Renal pelvis (tissue), 4 donors: Measurements from ENCODE around the gene IRAG1. TPM values are rescaled to one million over a fixed set of nuclear protein-coding genes. Genes with fewer than 3 reads are reported as not detected.
A peak's percentile ranks its signal among the peaks of the same experiment; 100 is the strongest.

Experiments
- DNase-seq: peaks from one replicate; pipeline ENCODE4 v3.0.0-alpha.2; 2013
- polyA plus RNA-seq, 3 donors: library from polyadenylated mRNA; unstranded; fragments of 120-200 nt; gene quantifications; one replicate each; pipeline ENCODE4 v1.2.1, GENCODE V29; 2013; ENCODE audit not compliant: insufficient read length in 3 of 3

IRAG1 gene
- polyA plus RNA-seq, 3 donors, result 9.5 to 13.4 (median 9.5) TPM

GRCh38 chr11:10669258-10670033 lies 24.1 kb downstream of the IRAG1 start:
- peak; percentile 48 for DNase-seq

- DNase-seq, result no peak
Observed at GRCh38 chr11:10667521-10667885, 26.1 kb downstream of the IRAG1 start.

- DNase-seq, result no peak
Observed at GRCh38 chr11:10666556-10667520, 26.7 kb downstream of the IRAG1 start.

- no peak for DNase-seq
Observed at GRCh38 chr11:10664496-10664895, 29.1 kb downstream of the IRAG1 start.

- no peak for DNase-seq
Observed at GRCh38 chr11:10663990-10664389, 29.6 kb downstream of the IRAG1 start.

- DNase-seq, result no peak
Observed at GRCh38 chr11:10663365-10663764, 30.2 kb downstream of the IRAG1 start.

- no peak for DNase-seq
Observed at GRCh38 chr11:10660323-10660722, 33.2 kb downstream of the IRAG1 start.

- no peak for DNase-seq
Observed at GRCh38 chr11:10659339-10660216, 34.0 kb downstream of the IRAG1 start.

- DNase-seq, result no peak
Observed at GRCh38 chr11:10658621-10659338, 34.8 kb downstream of the IRAG1 start.

GRCh38 chr11:10657308-10658271 lies 36.0 kb downstream of the IRAG1 start:
- no peak for DNase-seq

GRCh38 chr11:10655943-10656576 lies 37.5 kb downstream of the IRAG1 start:
- DNase-seq, result no peak

GRCh38 chr11:10655227-10655626 lies 38.3 kb downstream of the IRAG1 start:
- DNase-seq, result no peak

- DNase-seq, result no peak
Observed at GRCh38 chr11:10654811-10655150, 38.8 kb downstream of the IRAG1 start.

GRCh38 chr11:10653946-10654810 lies 39.4 kb downstream of the IRAG1 start:
- DNase-seq, result peak; percentile 49

GRCh38 chr11:10653261-10653660 lies 40.3 kb downstream of the IRAG1 start:
- DNase-seq, result no peak

- DNase-seq, result no peak
Observed at GRCh38 chr11:10651656-10652361, 41.7 kb downstream of the IRAG1 start.

- DNase-seq, result no peak
Observed at GRCh38 chr11:10650630-10651029, 42.9 kb downstream of the IRAG1 start.

GRCh38 chr11:10650166-10650565 lies 43.4 kb downstream of the IRAG1 start:
- DNase-seq, result no peak
